GM23338 (cell line): ENCODE results near the gene RYR2. TPM values are rescaled to one million over a fixed set of nuclear protein-coding genes. Genes with fewer than 3 reads are reported as not detected.

Experiments
- ATAC-seq: fragments of 200-7000 bp; cut with Tn5 transposase; 3 replicates; pipeline ENCODE4 v1.9.1; 2020
- DNase-seq: peaks from one replicate; pipeline ENCODE4 v3.0.0-alpha.2; 2015; ENCODE audit warnings: low spot score
- H2AFZ ChIP-seq: fragments of 200-600 bp; sonication (generic); 2 replicates; pipeline ENCODE4 v1.8.0; 2016; ENCODE audit warnings: antibody characterized with exemption, mild to moderate bottlenecking, moderate library complexity
- H3F3A ChIP-seq: fragments of 200-600 bp; sonication (generic); replicated peaks from 2 replicates; pipeline ENCODE4 v1.8.0; 2017; ENCODE audit warnings: antibody characterized with exemption, mixed run types, low read depth
- H3K27ac ChIP-seq: fragments of 200-600 bp; sonication (generic); 2 replicates; pipeline ENCODE4 v1.6.1; 2016; ENCODE audit warnings: low read depth
- H3K27me3 ChIP-seq: fragments of 200-600 bp; sonication (generic); 2 replicates; pipeline ENCODE4 v1.8.0; 2016; ENCODE audit warnings: mild to moderate bottlenecking, mixed run types, moderate library complexity; ENCODE audit not compliant: insufficient read depth
- H3K36me3 ChIP-seq: fragments of 200-600 bp; sonication (generic); 2 replicates; pipeline ENCODE4 v1.8.0; 2016; ENCODE audit warnings: mild to moderate bottlenecking; ENCODE audit not compliant: insufficient read depth
- H3K4me1 ChIP-seq: fragments of 200-600 bp; sonication (generic); 2 replicates; pipeline ENCODE4 v1.8.0; 2016; ENCODE audit warnings: mild to moderate bottlenecking, moderate library complexity; ENCODE audit not compliant: insufficient read depth
- H3K4me2 ChIP-seq: fragments of 200-600 bp; sonication (generic); 2 replicates; pipeline ENCODE4 v1.7.1; 2017; ENCODE audit warnings: mixed run types
- H3K4me3 ChIP-seq: fragments of 200-600 bp; sonication (generic); 2 replicates; pipeline ENCODE4 v1.6.1; 2016; ENCODE audit warnings: mixed run types
- H3K79me2 ChIP-seq: fragments of 200-600 bp; sonication (generic); replicated peaks from 2 replicates; pipeline ENCODE4 v1.8.0; 2017; ENCODE audit warnings: mild to moderate bottlenecking; ENCODE audit not compliant: insufficient read depth
- H3K9me2 ChIP-seq: fragments of 200-600 bp; sonication (generic); 2 replicates; pipeline ENCODE4 v1.8.0; 2017; ENCODE audit not compliant: insufficient read depth
- H4K20me1 ChIP-seq: fragments of 200-600 bp; sonication (generic); replicated peaks from 2 replicates; pipeline ENCODE4 v1.8.0; 2017; ENCODE audit warnings: mild to moderate bottlenecking; ENCODE audit not compliant: insufficient read depth
- H3K27ac Mint-ChIP-seq: 2 replicates; pipeline ENCODE4 v1.8.0; 2020; ENCODE audit warnings: inconsistent platforms, mild to moderate bottlenecking, moderate library complexity, mixed read lengths
- H3K27me3 Mint-ChIP-seq: 3 replicates; pipeline ENCODE4 v1.8.0; 2022; ENCODE audit warnings: low read depth, mild to moderate bottlenecking, moderate library complexity, mixed read lengths, inconsistent platforms; ENCODE audit not compliant: insufficient read depth, poor library complexity
- H3K36me3 Mint-ChIP-seq: 3 replicates; pipeline ENCODE4 v1.8.0; 2021; ENCODE audit warnings: low read depth, mild to moderate bottlenecking, inconsistent platforms, moderate library complexity, mixed read lengths
- H3K4me1 Mint-ChIP-seq: 3 replicates; pipeline ENCODE4 v1.8.0; 2020; ENCODE audit warnings: mild to moderate bottlenecking, inconsistent platforms, mixed read lengths
- H3K4me3 Mint-ChIP-seq: 3 replicates; pipeline ENCODE4 v1.8.0; 2021; ENCODE audit warnings: moderate library complexity, mild to moderate bottlenecking, inconsistent platforms, mixed read lengths
- H3K9me3 Mint-ChIP-seq: 3 replicates; pipeline ENCODE4 v1.8.0; 2020; ENCODE audit warnings: moderate library complexity, mild to moderate bottlenecking, inconsistent platforms, mixed read lengths
- EZH2 ChIP-seq: fragments of 200-600 bp; sonication (generic); IDR thresholded peaks from one replicate; pipeline ENCODE4 v1.8.0; 2017; ENCODE audit warnings: antibody characterized with exemption, mild to moderate bottlenecking, low read depth; ENCODE audit not compliant: unreplicated experiment
- polyA plus RNA-seq: library from polyadenylated mRNA; unstranded; fragments of >200 nt; fragmentation: Nextera tagmentation; extraction: Ambion mirVana; gene quantifications from 2 replicates; pipeline ENCODE4 v1.2.1, GENCODE V29; 2016
- total RNA-seq: library from RNA; depleted of rRNA; stranded (reverse); fragments of >200 nt; shearing (Covaris generic); gene quantifications from 2 replicates; pipeline ENCODE4 v1.2.3, GENCODE V29; 2014
- TF ChIP-seq, protein P1 (sequence below): fragments of 250-450 bp; sonication (Bioruptor Pico); IDR thresholded peaks from 2 replicates; pipeline ENCODE4 v1.5.0; 2020; ENCODE audit warnings: mild to moderate bottlenecking, moderate library complexity

RYR2 gene
- total and polyA plus RNA-seq, 2 experiments from 2014 or later, result 8.9 to 10.0 TPM

GRCh38 chr1:237539055-237539454, 497.1 kb downstream of the RYR2 start (continued):
- TF ChIP-seq, protein P1, sequence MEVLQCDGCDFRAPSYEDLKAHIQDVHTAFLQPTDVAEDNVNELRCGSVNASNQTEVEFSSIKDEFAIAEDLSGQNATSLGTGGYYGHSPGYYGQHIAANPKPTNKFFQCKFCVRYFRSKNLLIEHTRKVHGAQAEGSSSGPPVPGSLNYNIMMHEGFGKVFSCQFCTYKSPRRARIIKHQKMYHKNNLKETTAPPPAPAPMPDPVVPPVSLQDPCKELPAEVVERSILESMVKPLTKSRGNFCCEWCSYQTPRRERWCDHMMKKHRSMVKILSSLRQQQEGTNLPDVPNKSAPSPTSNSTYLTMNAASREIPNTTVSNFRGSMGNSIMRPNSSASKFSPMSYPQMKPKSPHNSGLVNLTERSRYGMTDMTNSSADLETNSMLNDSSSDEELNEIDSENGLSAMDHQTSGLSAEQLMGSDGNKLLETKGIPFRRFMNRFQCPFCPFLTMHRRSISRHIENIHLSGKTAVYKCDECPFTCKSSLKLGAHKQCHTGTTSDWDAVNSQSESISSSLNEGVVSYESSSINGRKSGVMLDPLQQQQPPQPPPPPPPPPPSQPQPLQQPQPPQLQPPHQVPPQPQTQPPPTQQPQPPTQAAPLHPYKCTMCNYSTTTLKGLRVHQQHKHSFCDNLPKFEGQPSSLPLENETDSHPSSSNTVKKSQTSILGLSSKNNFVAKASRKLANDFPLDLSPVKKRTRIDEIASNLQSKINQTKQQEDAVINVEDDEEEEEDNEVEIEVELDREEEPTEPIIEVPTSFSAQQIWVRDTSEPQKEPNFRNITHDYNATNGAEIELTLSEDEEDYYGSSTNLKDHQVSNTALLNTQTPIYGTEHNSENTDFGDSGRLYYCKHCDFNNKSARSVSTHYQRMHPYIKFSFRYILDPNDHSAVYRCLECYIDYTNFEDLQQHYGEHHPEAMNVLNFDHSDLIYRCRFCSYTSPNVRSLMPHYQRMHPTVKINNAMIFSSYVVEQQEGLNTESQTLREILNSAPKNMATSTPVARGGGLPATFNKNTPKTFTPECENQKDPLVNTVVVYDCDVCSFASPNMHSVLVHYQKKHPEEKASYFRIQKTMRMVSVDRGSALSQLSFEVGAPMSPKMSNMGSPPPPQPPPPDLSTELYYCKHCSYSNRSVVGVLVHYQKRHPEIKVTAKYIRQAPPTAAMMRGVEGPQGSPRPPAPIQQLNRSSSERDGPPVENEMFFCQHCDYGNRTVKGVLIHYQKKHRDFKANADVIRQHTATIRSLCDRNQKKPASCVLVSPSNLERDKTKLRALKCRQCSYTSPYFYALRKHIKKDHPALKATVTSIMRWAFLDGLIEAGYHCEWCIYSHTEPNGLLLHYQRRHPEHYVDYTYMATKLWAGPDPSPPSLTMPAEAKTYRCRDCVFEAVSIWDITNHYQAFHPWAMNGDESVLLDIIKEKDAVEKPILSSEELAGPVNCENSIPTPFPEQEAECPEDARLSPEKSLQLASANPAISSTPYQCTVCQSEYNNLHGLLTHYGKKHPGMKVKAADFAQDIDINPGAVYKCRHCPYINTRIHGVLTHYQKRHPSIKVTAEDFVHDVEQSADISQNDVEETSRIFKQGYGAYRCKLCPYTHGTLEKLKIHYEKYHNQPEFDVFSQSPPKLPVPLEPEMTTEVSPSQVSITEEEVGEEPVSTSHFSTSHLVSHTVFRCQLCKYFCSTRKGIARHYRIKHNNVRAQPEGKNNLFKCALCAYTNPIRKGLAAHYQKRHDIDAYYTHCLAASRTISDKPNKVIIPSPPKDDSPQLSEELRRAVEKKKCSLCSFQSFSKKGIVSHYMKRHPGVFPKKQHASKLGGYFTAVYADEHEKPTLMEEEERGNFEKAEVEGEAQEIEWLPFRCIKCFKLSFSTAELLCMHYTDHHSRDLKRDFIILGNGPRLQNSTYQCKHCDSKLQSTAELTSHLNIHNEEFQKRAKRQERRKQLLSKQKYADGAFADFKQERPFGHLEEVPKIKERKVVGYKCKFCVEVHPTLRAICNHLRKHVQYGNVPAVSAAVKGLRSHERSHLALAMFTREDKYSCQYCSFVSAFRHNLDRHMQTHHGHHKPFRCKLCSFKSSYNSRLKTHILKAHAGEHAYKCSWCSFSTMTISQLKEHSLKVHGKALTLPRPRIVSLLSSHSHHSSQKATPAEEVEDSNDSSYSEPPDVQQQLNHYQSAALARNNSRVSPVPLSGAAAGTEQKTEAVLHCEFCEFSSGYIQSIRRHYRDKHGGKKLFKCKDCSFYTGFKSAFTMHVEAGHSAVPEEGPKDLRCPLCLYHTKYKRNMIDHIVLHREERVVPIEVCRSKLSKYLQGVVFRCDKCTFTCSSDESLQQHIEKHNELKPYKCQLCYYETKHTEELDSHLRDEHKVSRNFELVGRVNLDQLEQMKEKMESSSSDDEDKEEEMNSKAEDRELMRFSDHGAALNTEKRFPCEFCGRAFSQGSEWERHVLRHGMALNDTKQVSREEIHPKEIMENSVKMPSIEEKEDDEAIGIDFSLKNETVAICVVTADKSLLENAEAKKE, result no peak

- peak; percentile 81 for ATAC-seq
- peak overlapping the region; percentile 10; the same call in 1 of the 2 replicates for H3K27ac ChIP-seq
Measured at GRCh38 chr1:237542525-237543418, 500.8 kb downstream of the RYR2 start.

More at GRCh38 chr1:237542525-237543418, 500.8 kb downstream of the RYR2 start:
- Histone ChIP-seq H2AFZ (no peak overlapping the region), H3K4me1 (peaks cover 25% of the 10 kb centered on the region), H3K4me2 (peak overlapping the region; percentile 54), H3K27me3 (no peaks in the 10 kb centered on the region), H4K20me1 (no peaks in the 10 kb centered on the region), H3K36me3 (no peaks in the 10 kb centered on the region), H3F3A (no peaks in the 10 kb centered on the region), H3K79me2 (no peaks in the 10 kb centered on the region), H3K9me2 (no peaks in the 10 kb centered on the region), H3K4me3 (0 out of 2 replicates have a peak overlapping the region, but pooled peaks have one; percentile 5)
- Mint-ChIP-seq H3K27me3 (no peaks in the 10 kb centered on the region), H3K9me3 (no peaks in the 10 kb centered on the region), H3K4me3 (no peak overlapping the region), H3K4me1 (peaks cover 22% of the 10 kb centered on the region), H3K27ac (no peak overlapping the region), H3K36me3 (no peaks in the 10 kb centered on the region)
- DNase-seq, result peak; percentile 35
- TF ChIP-seq, protein P1, result 0 out of 2 replicates have a peak, but pooled peaks have one; percentile 6
- no peak for TF ChIP-seq EZH2
